HepG2 (cell line): ENCODE measurements around the gene TSSK3. TPM values are rescaled to one million over a fixed set of nuclear protein-coding genes. Genes with fewer than 3 reads are reported as not detected.
A peak's percentile ranks its signal among the peaks of the same experiment; 100 is the strongest.

ENCODE experiments used
- FOXO4 ChIP-seq: sonication (generic); formaldehyde crosslinking; conservative IDR thresholded peaks from 2 replicates; pipeline ENCODE4 v1.8.1; 2023; ENCODE audit warnings: missing genetic modification reagents
- GPN1 ChIP-seq: sonication (generic); formaldehyde crosslinking; IDR thresholded peaks from 2 replicates; pipeline ENCODE4 v1.5.1; 2020; ENCODE audit warnings: missing genetic modification reagents, borderline replicate concordance
- GTF3A ChIP-seq: sonication (generic); formaldehyde crosslinking; conservative IDR thresholded peaks from 2 replicates; pipeline ENCODE4 v1.4.0; 2020; ENCODE audit warnings: mild to moderate bottlenecking, missing genetic modification reagents
- KAT2B ChIP-seq: fragments of 150-350 bp; IDR thresholded peaks from 2 replicates; pipeline ENCODE4 v1.6.1; 2014; ENCODE audit warnings: low read depth, low read length, borderline replicate concordance
- SIN3A ChIP-seq: IDR thresholded peaks from 2 replicates; pipeline ENCODE4 v1.6.1; 2011; ENCODE audit warnings: low read depth, mild to moderate bottlenecking, control low read depth, low read length, borderline replicate concordance
- SYNCRIP ChIP-seq: fragments of 200-400 bp; formaldehyde crosslinking; IDR thresholded peaks from 2 replicates; pipeline ENCODE4 v1.6.1; 2018; ENCODE audit warnings: mild to moderate bottlenecking, low read depth, low read length; ENCODE audit not compliant: insufficient read depth
- TARDBP ChIP-seq: sonication (generic); formaldehyde crosslinking; IDR thresholded peaks from 2 replicates; pipeline ENCODE4 v1.8.0; 2022; ENCODE audit warnings: mild to moderate bottlenecking, missing genetic modification reagents
- TEAD3 ChIP-seq: optimal IDR thresholded peaks from 2 replicates; pipeline ENCODE3; 2016; ENCODE audit warnings: borderline replicate concordance
- U2AF1 ChIP-seq: fragments of 200-400 bp; formaldehyde crosslinking; optimal IDR thresholded peaks from 2 replicates; pipeline ENCODE3; 2017; ENCODE audit warnings: mild to moderate bottlenecking, low read depth, low read length
- ZNF205 ChIP-seq: IDR thresholded peaks from 2 replicates; pipeline ENCODE4 v1.6.1; 2018; ENCODE audit warnings: missing biosample characterization, missing genetic modification reagents
- ZNF33B ChIP-seq: sonication (generic); formaldehyde crosslinking; IDR thresholded peaks from 2 replicates; pipeline ENCODE4 v1.5.1; 2020; ENCODE audit warnings: mild to moderate bottlenecking, missing genetic modification reagents
- ZNF362 ChIP-seq: sonication (generic); formaldehyde crosslinking; IDR thresholded peaks from 2 replicates; pipeline ENCODE4 v1.4.0; 2020; ENCODE audit warnings: missing genetic modification reagents, mild to moderate bottlenecking, borderline replicate concordance
- ZNF441 ChIP-seq: sonication (generic); formaldehyde crosslinking; IDR thresholded peaks from 2 replicates; pipeline ENCODE4 v1.7.0; 2021; ENCODE audit warnings: missing genetic modification reagents, borderline replicate concordance
- ZNF503 ChIP-seq: sonication (generic); formaldehyde crosslinking; IDR thresholded peaks from 2 replicates; pipeline ENCODE4 v1.4.0; 2020; ENCODE audit warnings: missing genetic modification reagents
- polyA plus RNA-seq, 8 experiments: library from polyadenylated mRNA; depleted of rRNA in 3 of 8; stranded (reverse) in 7 of 8; unstranded in 1 of 8; fragments of >200 nt; fragmentation: Illumina TruSeq in 4 of 8; extraction: Trizol in 4 of 8; gene quantifications; 2 replicates each; pipeline versions ENCODE4 v1.2.1 to v1.2.3, GENCODE V29; 2011 to 2016; ENCODE audit warnings: low read depth in 4 of 8, missing spikeins in 1 of 8, mixed read lengths in 1 of 8; ENCODE audit not compliant: insufficient read depth in 1 of 8
- total RNA-seq, 5 experiments: library from RNA; depleted of rRNA; stranded (reverse); fragments of >200 nt; fragmentation: Illumina TruSeq; extraction: Trizol; gene quantifications; 2 replicates each; pipeline ENCODE4 v1.2.3, GENCODE V29; 2016; ENCODE audit warnings: low read depth in 1 of 5
- TF ChIP-seq, protein P1 (sequence below): sonication (generic); formaldehyde crosslinking; IDR thresholded peaks from 2 replicates; pipeline ENCODE4 v1.5.1; 2020; ENCODE audit warnings: mild to moderate bottlenecking, moderate library complexity, missing genetic modification reagents
- TF ChIP-seq, protein P2 (sequence below): sonication (generic); formaldehyde crosslinking; IDR thresholded peaks from 2 replicates; pipeline ENCODE4 v1.4.0; 2020; ENCODE audit warnings: low read depth, mild to moderate bottlenecking, missing genetic modification reagents

TSSK3 gene
- total and polyA plus RNA-seq, 2 of the 13 experiments (the other 11 are each of a cell fraction or from before 2014, with no cell fraction given): 1.0 to 1.1 TPM

GRCh38 chr1:32321712-32322291 is 40.5 kb upstream of the TSSK3 start (continued):
- no peak for TF ChIP-seq FOXO4 (CRISPR knock-in tag)
- no peak for TF ChIP-seq KAT2B
- peak; percentile 74 for TF ChIP-seq TARDBP
- peak; percentile 71 for TF ChIP-seq TEAD3 (CRISPR knock-in tag)
- TF ChIP-seq ZNF362 (CRISPR knock-in tag): peak; percentile 21; the same call in 1 of the 2 replicates
- TF ChIP-seq ZNF33B (CRISPR knock-in tag): no peak
- peak; percentile 77; the same call in 1 of the 2 replicates for TF ChIP-seq ZNF205 (CRISPR knock-in tag)
- no peak; the same call in 1 of the 2 replicates for TF ChIP-seq SIN3A
- TF ChIP-seq GTF3A: no peak
- TF ChIP-seq, protein P1, sequence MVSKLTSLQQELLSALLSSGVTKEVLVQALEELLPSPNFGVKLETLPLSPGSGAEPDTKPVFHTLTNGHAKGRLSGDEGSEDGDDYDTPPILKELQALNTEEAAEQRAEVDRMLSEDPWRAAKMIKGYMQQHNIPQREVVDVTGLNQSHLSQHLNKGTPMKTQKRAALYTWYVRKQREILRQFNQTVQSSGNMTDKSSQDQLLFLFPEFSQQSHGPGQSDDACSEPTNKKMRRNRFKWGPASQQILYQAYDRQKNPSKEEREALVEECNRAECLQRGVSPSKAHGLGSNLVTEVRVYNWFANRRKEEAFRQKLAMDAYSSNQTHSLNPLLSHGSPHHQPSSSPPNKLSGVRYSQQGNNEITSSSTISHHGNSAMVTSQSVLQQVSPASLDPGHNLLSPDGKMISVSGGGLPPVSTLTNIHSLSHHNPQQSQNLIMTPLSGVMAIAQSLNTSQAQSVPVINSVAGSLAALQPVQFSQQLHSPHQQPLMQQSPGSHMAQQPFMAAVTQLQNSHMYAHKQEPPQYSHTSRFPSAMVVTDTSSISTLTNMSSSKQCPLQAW (CRISPR knock-in tag): peak; percentile 54
- TF ChIP-seq GPN1 (CRISPR knock-in tag): no peak
- peak; percentile 72; the same call in 1 of the 2 replicates for TF ChIP-seq ZNF503 (CRISPR knock-in tag)
- no peak for TF ChIP-seq SYNCRIP
- TF ChIP-seq ZNF441 (CRISPR knock-in tag): no peak
- TF ChIP-seq U2AF1: no peak
- TF ChIP-seq, protein P2, sequence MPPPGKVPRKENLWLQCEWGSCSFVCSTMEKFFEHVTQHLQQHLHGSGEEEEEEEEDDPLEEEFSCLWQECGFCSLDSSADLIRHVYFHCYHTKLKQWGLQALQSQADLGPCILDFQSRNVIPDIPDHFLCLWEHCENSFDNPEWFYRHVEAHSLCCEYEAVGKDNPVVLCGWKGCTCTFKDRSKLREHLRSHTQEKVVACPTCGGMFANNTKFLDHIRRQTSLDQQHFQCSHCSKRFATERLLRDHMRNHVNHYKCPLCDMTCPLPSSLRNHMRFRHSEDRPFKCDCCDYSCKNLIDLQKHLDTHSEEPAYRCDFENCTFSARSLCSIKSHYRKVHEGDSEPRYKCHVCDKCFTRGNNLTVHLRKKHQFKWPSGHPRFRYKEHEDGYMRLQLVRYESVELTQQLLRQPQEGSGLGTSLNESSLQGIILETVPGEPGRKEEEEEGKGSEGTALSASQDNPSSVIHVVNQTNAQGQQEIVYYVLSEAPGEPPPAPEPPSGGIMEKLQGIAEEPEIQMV (CRISPR knock-in tag): no peak
